ENCODE results near the gene PPM1H.
"Not testable (repeated sequence)": the region's sequence is repeated elsewhere in the genome, so short reads cannot be mapped to it uniquely, and the experiment has no call there.

Gene PPM1H

GRCh38 chr12:62683776-62684569 lies 251.0 kb downstream of the PPM1H start:
- DNase-seq (ENCODE audit: low read depth) = peak; percentile 75

GRCh38 chr12:62681306-62681705 lies 253.6 kb downstream of the PPM1H start:
- DNase-seq (ENCODE audit: low read depth) = no peak

- DNase-seq (ENCODE audit: low read depth) = no peak
Measured at GRCh38 chr12:62679608-62680007, 255.3 kb downstream of the PPM1H start.

GRCh38 chr12:62677355-62677754 lies 257.6 kb downstream of the PPM1H start:
- no peak for DNase-seq (ENCODE audit: low read depth)

- DNase-seq (ENCODE audit: low read depth) = no peak
Measured at GRCh38 chr12:62676521-62677307, 258.2 kb downstream of the PPM1H start.

- DNase-seq (ENCODE audit: low read depth) = no peak
Measured at GRCh38 chr12:62673028-62673815, 261.7 kb downstream of the PPM1H start.

GRCh38 chr12:62670986-62671720 lies 263.8 kb downstream of the PPM1H start:
- DNase-seq (ENCODE audit: low read depth) = no peak

- DNase-seq (ENCODE audit: low read depth) = no peak
Measured at GRCh38 chr12:62668782-62669181, 266.2 kb downstream of the PPM1H start.

- DNase-seq (ENCODE audit: low read depth) = not testable (repeated sequence)
Measured at GRCh38 chr12:62664951-62665350, 270.0 kb downstream of the PPM1H start.

- DNase-seq (ENCODE audit: low read depth) = peak; percentile 35
Measured at GRCh38 chr12:62660756-62661155, 274.2 kb downstream of the PPM1H start.

GRCh38 chr12:62659453-62660295 lies 275.3 kb downstream of the PPM1H start:
- DNase-seq (ENCODE audit: low read depth) = no peak

GRCh38 chr12:62658910-62659309 lies 276.0 kb downstream of the PPM1H start:
- no peak for DNase-seq (ENCODE audit: low read depth)

GRCh38 chr12:62657363-62657632 lies 277.7 kb downstream of the PPM1H start:
- no peak for DNase-seq (ENCODE audit: low read depth)

- DNase-seq (ENCODE audit: low read depth) = no peak
Measured at GRCh38 chr12:62656591-62657362, 278.2 kb downstream of the PPM1H start.

- DNase-seq (ENCODE audit: low read depth) = no peak
Measured at GRCh38 chr12:62655666-62656151, 279.2 kb downstream of the PPM1H start.

- no peak for DNase-seq (ENCODE audit: low read depth)
Measured at GRCh38 chr12:62654326-62655241, 280.4 kb downstream of the PPM1H start.

GRCh38 chr12:62653740-62654139 lies 281.2 kb downstream of the PPM1H start:
- no peak for DNase-seq (ENCODE audit: low read depth)

GRCh38 chr12:62653304-62653703 lies 281.6 kb downstream of the PPM1H start:
- DNase-seq (ENCODE audit: low read depth) = no peak

- DNase-seq (ENCODE audit: low read depth) = no peak
Measured at GRCh38 chr12:62651138-62651537, 283.8 kb downstream of the PPM1H start.

All from stromal cell of bone marrow (primary cell).